ENCODE measurements around the gene SLC25A41.

GRCh38 chr19:6478815-6479214, 45.3 kb upstream of the SLC25A41 start:
- TF ChIP-seq EZH2 (IDR thresholded peaks at IDR 0.05) (no peak), CTCF (IDR thresholded peaks at IDR 0.05) (no peak)

Data from neural progenitor cell (in vitro differentiated cells).